ACC112 (cell line): Measurements from ENCODE around the gene USH1G.

Experiments used
- H2AFZ ChIP-seq: fragments of 200-600 bp; sonication (generic); one replicate; pipeline ENCODE4 v1.6.0; 2017; ENCODE audit warnings: antibody characterized with exemption, low read length; ENCODE audit not compliant: unreplicated experiment
- H3K27ac ChIP-seq: fragments of 200-600 bp; sonication (generic); 2 replicates; pipeline ENCODE4 v1.5.1; 2014; ENCODE audit warnings: low read depth, mild to moderate bottlenecking, antibody characterized with exemption, low read length, moderate library complexity
- H3K27me3 ChIP-seq: fragments of 200-600 bp; sonication (generic); 2 replicates; pipeline ENCODE4 v1.6.1; 2014; ENCODE audit warnings: mild to moderate bottlenecking, antibody characterized with exemption, low read length, moderate library complexity, mixed read lengths; ENCODE audit not compliant: insufficient read depth
- H3K36me3 ChIP-seq: fragments of 200-600 bp; sonication (generic); 2 replicates; pipeline ENCODE4 v1.6.1; 2016; ENCODE audit warnings: mild to moderate bottlenecking, antibody characterized with exemption, low read length, moderate library complexity, mixed read lengths; ENCODE audit not compliant: insufficient read depth
- H3K4me1 ChIP-seq: fragments of 200-600 bp; sonication (generic); one replicate; pipeline ENCODE4 v1.6.1; 2016; ENCODE audit warnings: low read length, mixed read lengths; ENCODE audit not compliant: insufficient read depth, unreplicated experiment, control insufficient read depth
- H3K4me3 ChIP-seq: fragments of 200-600 bp; sonication (generic); 2 replicates; pipeline ENCODE4 v1.5.1; 2014; ENCODE audit warnings: mild to moderate bottlenecking, low read depth, low read length
- H3K79me2 ChIP-seq: fragments of 200-600 bp; sonication (generic); one replicate; pipeline ENCODE4 v1.6.0; 2016; ENCODE audit warnings: low read length; ENCODE audit not compliant: control insufficient read depth, unreplicated experiment, insufficient read depth

USH1G gene

GRCh38 chr17:74924250-74924948 is 1.3 kb upstream of the USH1G start, which contains the start of gene OTOP2:
OTOP2 (plus strand) TSS chr17:74924273; CDS start chr17:74924633, 360 bp downstream.
- peaks cover 93% of the 10 kb centered on the region for H3K27me3 ChIP-seq
- no peaks in the 10 kb centered on the region for H3K4me1 ChIP-seq
- H3K79me2 ChIP-seq = no peaks in the 10 kb centered on the region
- no peak within 1 kb of the TSS for H2AFZ ChIP-seq
- H3K27ac ChIP-seq = no peak within 1 kb of the TSS
- H3K4me3 ChIP-seq = peak within 1 kb of the TSS; percentile 67
- no peaks in the 10 kb centered on the region for H3K36me3 ChIP-seq

- no peaks in the 10 kb centered on the region for H3K36me3 ChIP-seq
- no peak overlapping the region for H3K27ac ChIP-seq
- H3K27me3 ChIP-seq = peaks cover 89% of the 10 kb centered on the region
- no peaks in the 10 kb centered on the region for H3K4me1 ChIP-seq
- no peak overlapping the region for H2AFZ ChIP-seq
- peak overlapping the region; percentile 67 for H3K4me3 ChIP-seq
- H3K79me2 ChIP-seq = no peaks in the 10 kb centered on the region
These were observed 639 bp upstream of the USH1G start for GRCh38 chr17:74923538-74924249.

GRCh38 chr17:74922172-74922571 is 883 bp downstream of the USH1G start:
- peaks cover 73% of the 10 kb centered on the region for H3K27me3 ChIP-seq

DNA sequence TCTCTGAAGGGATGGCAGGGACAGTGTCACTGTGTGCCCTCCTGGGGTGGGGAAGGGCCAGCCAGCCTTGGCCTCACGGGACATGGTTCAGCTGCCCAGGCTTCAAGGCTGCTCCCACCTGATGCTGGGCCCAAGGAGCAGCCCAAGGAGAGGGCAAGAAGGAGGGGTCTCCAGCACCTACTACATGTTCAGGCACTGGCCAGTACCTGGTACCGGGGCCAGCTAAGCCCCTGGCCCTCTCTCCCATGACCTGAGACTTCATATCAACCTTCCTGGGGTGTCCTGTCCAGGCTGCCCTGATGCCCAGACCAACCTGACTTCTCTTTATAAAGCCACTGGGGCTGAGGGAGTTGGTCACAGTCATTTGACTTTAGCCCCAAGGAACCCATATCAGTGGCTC is 1.3 kb downstream of the USH1G start:
- no peak overlapping the region for H2AFZ ChIP-seq
- H3K36me3 ChIP-seq = no peaks in the 10 kb centered on the region
- H3K79me2 ChIP-seq = no peaks in the 10 kb centered on the region
- no peak overlapping the region for H3K4me3 ChIP-seq
- peaks cover 69% of the 10 kb centered on the region for H3K27me3 ChIP-seq
- H3K4me1 ChIP-seq = no peaks in the 10 kb centered on the region
- H3K27ac ChIP-seq = no peak overlapping the region

More at GRCh38 chr17:74922172-74922571, 883 bp downstream of the USH1G start:
- H3K4me3 ChIP-seq = no peak overlapping the region
- H3K79me2 ChIP-seq = no peaks in the 10 kb centered on the region
- no peak overlapping the region for H3K27ac ChIP-seq
- no peaks in the 10 kb centered on the region for H3K36me3 ChIP-seq
- H3K4me1 ChIP-seq = no peaks in the 10 kb centered on the region
- H2AFZ ChIP-seq = no peak overlapping the region

DNA sequence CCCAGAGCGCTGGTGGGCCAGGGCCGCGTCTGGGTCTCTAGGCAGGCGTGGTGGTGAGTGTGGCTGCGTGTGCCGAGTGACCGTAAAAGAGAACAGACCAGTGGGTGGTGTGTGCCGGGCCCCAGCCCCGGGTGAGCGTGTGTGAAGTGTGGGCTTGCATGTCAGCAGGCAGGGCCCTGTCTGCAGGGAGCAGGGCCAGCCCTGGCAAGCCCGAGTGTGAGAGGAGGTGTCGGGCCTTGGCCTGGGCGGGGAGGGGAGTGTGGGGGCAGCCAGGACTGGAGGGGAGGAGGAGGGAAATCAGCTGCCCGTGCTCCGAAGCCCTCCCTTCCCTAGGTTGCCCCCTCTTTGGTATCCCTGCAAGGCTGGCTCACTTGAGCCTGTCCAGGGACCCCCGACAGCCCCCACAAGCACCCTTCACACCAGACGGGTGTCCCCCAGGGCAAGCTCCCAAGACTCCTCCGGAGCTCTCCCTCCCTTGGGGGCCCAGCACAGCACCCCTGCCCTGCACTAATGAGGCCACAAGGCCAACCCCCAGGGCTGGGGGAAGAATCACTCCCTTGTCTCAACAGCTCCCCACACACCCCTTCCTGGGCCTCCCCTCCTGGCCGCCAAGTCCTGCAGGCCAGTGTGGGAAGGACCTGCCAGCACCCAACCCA is 1.9 kb downstream of the USH1G start:
- H3K79me2 ChIP-seq = no peaks in the 10 kb centered on the region
- no peak overlapping the region for H2AFZ ChIP-seq
- no peak overlapping the region for H3K27ac ChIP-seq
- H3K36me3 ChIP-seq = no peaks in the 10 kb centered on the region
- peaks cover 64% of the 10 kb centered on the region for H3K27me3 ChIP-seq
- no peak overlapping the region for H3K4me3 ChIP-seq
- H3K4me1 ChIP-seq = no peaks in the 10 kb centered on the region

GRCh38 chr17:74920642-74921025 is 2.4 kb downstream of the USH1G start:
- Histone ChIP-seq H3K36me3 (no peaks in the 10 kb centered on the region), H3K4me3 (no peak overlapping the region), H3K27ac (no peak overlapping the region), H3K4me1 (no peaks in the 10 kb centered on the region), H2AFZ (no peak overlapping the region), H3K27me3 (peaks cover 59% of the 10 kb centered on the region), H3K79me2 (no peaks in the 10 kb centered on the region)

DNA sequence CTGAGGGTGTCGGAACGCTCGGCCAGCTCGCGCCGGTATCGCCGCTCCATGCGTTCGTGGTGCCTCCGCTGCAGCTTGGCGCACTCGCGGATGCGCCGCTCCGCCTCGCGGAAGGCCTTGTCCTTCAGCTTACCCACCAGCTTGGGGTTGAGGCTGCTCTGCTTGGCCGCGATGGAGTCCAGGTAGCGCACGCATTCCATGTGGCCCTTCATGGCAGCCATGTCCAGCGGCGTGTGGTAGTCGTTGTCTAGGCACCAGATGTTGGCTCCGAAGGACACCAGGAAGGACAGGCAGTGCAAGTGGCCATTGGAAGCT is 2.8 kb downstream of the USH1G start:
- no peaks in the 10 kb centered on the region for H3K79me2 ChIP-seq
- H3K36me3 ChIP-seq = no peaks in the 10 kb centered on the region
- no peak overlapping the region for H3K27ac ChIP-seq
- H2AFZ ChIP-seq = no peak overlapping the region
- H3K4me3 ChIP-seq = no peak overlapping the region
- H3K27me3 ChIP-seq = peaks cover 55% of the 10 kb centered on the region
- H3K4me1 ChIP-seq = no peaks in the 10 kb centered on the region

GRCh38 chr17:74919440-74920305 is 3.4 kb downstream of the USH1G start:
- H2AFZ ChIP-seq = no peak overlapping the region
- no peak overlapping the region for H3K27ac ChIP-seq
- H3K27me3 ChIP-seq = peaks cover 49% of the 10 kb centered on the region
- no peaks in the 10 kb centered on the region for H3K36me3 ChIP-seq
- no peak overlapping the region for H3K4me3 ChIP-seq
- H3K4me1 ChIP-seq = no peaks in the 10 kb centered on the region
- H3K79me2 ChIP-seq = no peaks in the 10 kb centered on the region

- H3K4me1 ChIP-seq = no peaks in the 10 kb centered on the region
- H3K27me3 ChIP-seq = peaks cover 41% of the 10 kb centered on the region
These were observed 4.1 kb downstream of the USH1G start for GRCh38 chr17:74918906-74919305.

GRCh38 chr17:74917430-74917829 is 5.6 kb downstream of the USH1G start:
- no peaks in the 10 kb centered on the region for H3K4me1 ChIP-seq
- no peak overlapping the region for H2AFZ ChIP-seq
- H3K79me2 ChIP-seq = no peaks in the 10 kb centered on the region
- no peak overlapping the region for H3K4me3 ChIP-seq
- no peak overlapping the region for H3K27ac ChIP-seq
- H3K27me3 ChIP-seq = peaks cover 27% of the 10 kb centered on the region
- no peaks in the 10 kb centered on the region for H3K36me3 ChIP-seq

More at GRCh38 chr17:74918906-74919305, 4.1 kb downstream of the USH1G start:
- Histone ChIP-seq H3K79me2 (no peaks in the 10 kb centered on the region), H3K36me3 (no peaks in the 10 kb centered on the region), H3K4me3 (no peak overlapping the region), H2AFZ (no peak overlapping the region), H3K27ac (no peak overlapping the region)
